Panc1 (cell line): ENCODE data around the gene ANO2.

ENCODE experiments used
- CTCF ChIP-seq: fragments of 450-650 bp; IDR thresholded peaks from 2 replicates; pipeline ENCODE4 v1.5.1; 2017; ENCODE audit warnings: mild to moderate bottlenecking
- POLR2AphosphoS5 ChIP-seq: IDR thresholded peaks from 2 replicates; pipeline ENCODE4 v1.6.1; 2012; ENCODE audit warnings: mild to moderate bottlenecking, low read depth, low read length, moderate library complexity
- REST ChIP-seq, 2 experiments: IDR thresholded peaks; 2 replicates each; pipeline ENCODE4 v1.6.1; 2011 to 2012; ENCODE audit warnings: low read depth in 2 of 2, control low read depth in 1 of 2, low read length in 1 of 2, mild to moderate bottlenecking in 1 of 2, moderate library complexity in 1 of 2; ENCODE audit not compliant: insufficient read depth in 1 of 2
- SIN3A ChIP-seq: IDR thresholded peaks from 2 replicates; pipeline ENCODE4 v1.6.1; 2012; ENCODE audit warnings: low read depth, mild to moderate bottlenecking, low read length, moderate library complexity, borderline replicate concordance; ENCODE audit not compliant: insufficient read depth
- TCF7L2 ChIP-seq: IDR thresholded peaks from 2 replicates; pipeline ENCODE4 v1.6.1; 2011; ENCODE audit warnings: mild to moderate bottlenecking, low read depth, low read length, inconsistent platforms

- TF ChIP-seq CTCF: no peak
- no peak for TF ChIP-seq POLR2AphosphoS5
- no peak for TF ChIP-seq TCF7L2
- no peak for TF ChIP-seq REST (IDR thresholded peaks at IDR 0.05; ENCODE audit: insufficient read depth in 1 of 2, low read depth in 2 of 2, low read length in 1 of 2)
- no peak for TF ChIP-seq SIN3A
Measured at GRCh38 chr12:5514545-5514944, 430.5 kb downstream of the ANO2 start.
